ENCODE results near the gene ZNF485. TPM values are rescaled to one million over a fixed set of nuclear protein-coding genes. Genes with fewer than 3 reads are reported as not detected.
"Not testable (repeated sequence)": the region's sequence is repeated elsewhere in the genome, so short reads cannot be mapped to it uniquely, and the experiment has no call there.

Gene ZNF485
- polyA plus RNA-seq, 1 donor from 2014 or later: 3.5 TPM

GRCh38 chr10:43598446-43598845 lies 7.8 kb upstream of the ZNF485 start:
- Histone ChIP-seq H3K27ac (ENCODE audit: low read length) (no peak overlapping the region), H3K9ac (ENCODE audit: low read length) (no peak overlapping the region), H3K4me3 (ENCODE audit: low read length) (no peak overlapping the region), H2AFZ (ENCODE audit: low read depth, low read length) (no peak overlapping the region), H3K27me3 (ENCODE audit: insufficient read depth, low read depth, low read length) (no peaks in the 10 kb centered on the region), H3K36me3 (ENCODE audit: insufficient read depth, low read length) (no peaks in the 10 kb centered on the region), H4K20me1 (ENCODE audit: insufficient read depth) (no peaks in the 10 kb centered on the region), H3F3A (ENCODE audit: insufficient read depth, low read length, poor library complexity, severe bottlenecking) (no peaks in the 10 kb centered on the region), H3K79me2 (replicated peaks; ENCODE audit: insufficient read depth, low read length) (no peaks in the 10 kb centered on the region), H3K4me2 (ENCODE audit: low read length) (no peak overlapping the region), H3K9me3 (ENCODE audit: low read length) (no peaks in the 10 kb centered on the region), H3K9me2 (ENCODE audit: insufficient read depth, low read length) (no peaks in the 10 kb centered on the region)
- TF ChIP-seq POLR2AphosphoS5 (IDR thresholded peaks at IDR 0.05) (no peak), RAD21 (conservative IDR thresholded peaks at IDR 0.05) (no peak), MXI1 (conservative IDR thresholded peaks at IDR 0.05; ENCODE audit: poor library complexity, severe bottlenecking) (no peak), SMC3 (conservative IDR thresholded peaks at IDR 0.05; ENCODE audit: poor library complexity) (no peak), EP300 (conservative IDR thresholded peaks at IDR 0.05; ENCODE audit: poor library complexity, severe bottlenecking) (no peak), EZH2 (IDR thresholded peaks at IDR 0.05; ENCODE audit: borderline replicate concordance, insufficient read depth, low read length, poor library complexity, severe bottlenecking) (no peak), REST (IDR thresholded peaks at IDR 0.05; ENCODE audit: borderline replicate concordance) (no peak)
- TF ChIP-seq, protein P1, sequence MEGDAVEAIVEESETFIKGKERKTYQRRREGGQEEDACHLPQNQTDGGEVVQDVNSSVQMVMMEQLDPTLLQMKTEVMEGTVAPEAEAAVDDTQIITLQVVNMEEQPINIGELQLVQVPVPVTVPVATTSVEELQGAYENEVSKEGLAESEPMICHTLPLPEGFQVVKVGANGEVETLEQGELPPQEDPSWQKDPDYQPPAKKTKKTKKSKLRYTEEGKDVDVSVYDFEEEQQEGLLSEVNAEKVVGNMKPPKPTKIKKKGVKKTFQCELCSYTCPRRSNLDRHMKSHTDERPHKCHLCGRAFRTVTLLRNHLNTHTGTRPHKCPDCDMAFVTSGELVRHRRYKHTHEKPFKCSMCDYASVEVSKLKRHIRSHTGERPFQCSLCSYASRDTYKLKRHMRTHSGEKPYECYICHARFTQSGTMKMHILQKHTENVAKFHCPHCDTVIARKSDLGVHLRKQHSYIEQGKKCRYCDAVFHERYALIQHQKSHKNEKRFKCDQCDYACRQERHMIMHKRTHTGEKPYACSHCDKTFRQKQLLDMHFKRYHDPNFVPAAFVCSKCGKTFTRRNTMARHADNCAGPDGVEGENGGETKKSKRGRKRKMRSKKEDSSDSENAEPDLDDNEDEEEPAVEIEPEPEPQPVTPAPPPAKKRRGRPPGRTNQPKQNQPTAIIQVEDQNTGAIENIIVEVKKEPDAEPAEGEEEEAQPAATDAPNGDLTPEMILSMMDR (IDR thresholded peaks at IDR 0.05; ENCODE audit: poor library complexity, severe bottlenecking): no peak

DNA sequence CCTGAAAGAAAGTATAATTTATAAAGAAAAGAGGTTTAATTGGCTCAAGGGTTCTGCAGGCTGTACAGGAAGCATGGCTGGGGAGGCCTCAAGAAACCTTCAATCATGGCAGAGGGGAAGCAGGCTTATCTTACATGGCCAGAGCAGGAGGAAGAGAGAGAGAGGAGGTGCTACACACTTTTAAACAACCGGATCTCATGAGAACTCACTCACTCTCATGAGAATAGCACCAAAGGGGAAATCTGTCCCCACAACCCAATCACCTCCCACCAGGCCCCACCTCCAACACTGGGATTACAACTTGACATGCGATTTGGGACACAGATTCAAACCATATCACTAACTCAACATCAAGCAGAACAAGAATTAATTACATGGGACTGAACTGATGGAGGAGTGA lies 6.9 kb upstream of the ZNF485 start:
- H3K79me2 ChIP-seq (replicated peaks; ENCODE audit: insufficient read depth, low read length): no peaks in the 10 kb centered on the region
- H3K27ac ChIP-seq (ENCODE audit: low read length): no peak overlapping the region
- no peak overlapping the region for H2AFZ ChIP-seq (ENCODE audit: low read depth, low read length)
- H3K4me2 ChIP-seq (ENCODE audit: low read length): no peak overlapping the region
- no peaks in the 10 kb centered on the region for H4K20me1 ChIP-seq (ENCODE audit: insufficient read depth)
- no peaks in the 10 kb centered on the region for H3K27me3 ChIP-seq (ENCODE audit: insufficient read depth, low read depth, low read length)
- no peak overlapping the region for H3K4me3 ChIP-seq (ENCODE audit: low read length)
- H3K9ac ChIP-seq (ENCODE audit: low read length): no peak overlapping the region
- no peak for TF ChIP-seq TAF1 (IDR thresholded peaks at IDR 0.05; ENCODE audit: low read depth)
- no peak for TF ChIP-seq MXI1 (conservative IDR thresholded peaks at IDR 0.05; ENCODE audit: poor library complexity, severe bottlenecking)
- no peak for TF ChIP-seq POLR2AphosphoS5 (IDR thresholded peaks at IDR 0.05)
- no peak for TF ChIP-seq EP300 (conservative IDR thresholded peaks at IDR 0.05; ENCODE audit: poor library complexity, severe bottlenecking)
- TF ChIP-seq, protein P1 (IDR thresholded peaks at IDR 0.05; ENCODE audit: poor library complexity, severe bottlenecking): no peak
- H3K9me3 ChIP-seq (ENCODE audit: low read length): no peaks in the 10 kb centered on the region
- H3K9me2 ChIP-seq (ENCODE audit: insufficient read depth, low read length): no peaks in the 10 kb centered on the region
- H3K36me3 ChIP-seq (ENCODE audit: insufficient read depth, low read length): no peaks in the 10 kb centered on the region
- no peaks in the 10 kb centered on the region for H3F3A ChIP-seq (ENCODE audit: insufficient read depth, low read length, poor library complexity, severe bottlenecking)

- H3K9me2 ChIP-seq (ENCODE audit: insufficient read depth, low read length); H3F3A ChIP-seq (ENCODE audit: insufficient read depth, low read length, poor library complexity, severe bottlenecking); H3K4me3 ChIP-seq (ENCODE audit: low read length); H2AFZ ChIP-seq (ENCODE audit: low read depth, low read length); H3K79me2 ChIP-seq (replicated peaks; ENCODE audit: insufficient read depth, low read length); H3K9ac ChIP-seq (ENCODE audit: low read length); H3K9me3 ChIP-seq (ENCODE audit: low read length); H3K36me3 ChIP-seq (ENCODE audit: insufficient read depth, low read length); H3K4me2 ChIP-seq (ENCODE audit: low read length); H3K27me3 ChIP-seq (ENCODE audit: insufficient read depth, low read depth, low read length); H3K27ac ChIP-seq (ENCODE audit: low read length); H4K20me1 ChIP-seq (ENCODE audit: insufficient read depth): not testable (repeated sequence)
Observed at GRCh38 chr10:43601576-43601975, 4.7 kb upstream of the ZNF485 start.
